Keratinocyte (primary cell): ENCODE data around the gene CFAP46. TPM values are rescaled to one million over a fixed set of nuclear protein-coding genes. Genes with fewer than 3 reads are reported as not detected.

Source experiments
- DNase-seq: peaks from one replicate; pipeline ENCODE4 v3.0.0-alpha.2; 2011; ENCODE audit warnings: low read depth, missing footprints, low spot score
- FAIRE-seq: peaks from 2 replicates; lab custom pipeline; 2011; peaks lifted over from hg19 to GRCh38; lab: Jason Lieb, UNC
- H2AFZ ChIP-seq: 2 replicates; pipeline ENCODE4 v1.6.0; 2012; ENCODE audit warnings: low read length, control low read depth, inconsistent platforms; ENCODE audit not compliant: control insufficient read depth
- H3K27ac ChIP-seq: 2 replicates; pipeline ENCODE4 v1.5.1; 2011; ENCODE audit warnings: low read length; ENCODE audit not compliant: control insufficient read depth, insufficient read depth
- H3K27me3 ChIP-seq: 3 replicates; pipeline ENCODE4 v1.6.0; 2011; ENCODE audit warnings: low read length; ENCODE audit not compliant: control insufficient read depth, insufficient read depth; ENCODE audit errors: extremely low read depth
- H3K36me3 ChIP-seq, 2 experiments: 2 replicates in 1 of 2; 3 replicates in 1 of 2; pipeline ENCODE4 v1.5.1; 2011; ENCODE audit warnings: low read length in 2 of 2, mild to moderate bottlenecking in 1 of 2; ENCODE audit not compliant: control insufficient read depth in 2 of 2, insufficient read depth in 2 of 2; ENCODE audit errors: extremely low read depth in 1 of 2
- H3K4me1 ChIP-seq: 3 replicates; pipeline ENCODE4 v1.5.1; 2011; ENCODE audit warnings: low read length; ENCODE audit not compliant: control insufficient read depth, insufficient read depth; ENCODE audit errors: extremely low read depth
- H3K4me2 ChIP-seq: 3 replicates; pipeline ENCODE4 v1.6.0; 2011; ENCODE audit warnings: low read depth, low read length; ENCODE audit not compliant: control insufficient read depth, insufficient read depth; ENCODE audit errors: extremely low read depth
- H3K4me3 ChIP-seq, 3 experiments: fragments of 200-600 bp in 1 of 3; sonication (generic) in 1 of 3; 2 replicates in 2 of 3; 3 replicates in 1 of 3; pipeline ENCODE4 v1.5.1; 2011 to 2016; ENCODE audit warnings: low read length in 3 of 3, mild to moderate bottlenecking in 3 of 3, control low read depth in 2 of 3, inconsistent platforms in 1 of 3, low read depth in 1 of 3, mixed read lengths in 1 of 3, mixed run types in 1 of 3, moderate library complexity in 1 of 3; ENCODE audit not compliant: control insufficient read depth in 2 of 3, insufficient read depth in 2 of 3; ENCODE audit errors: extremely low read depth in 1 of 3
- H3K79me2 ChIP-seq: 2 replicates; pipeline ENCODE4 v1.6.0; 2012; ENCODE audit warnings: low read length; ENCODE audit not compliant: control insufficient read depth, insufficient read depth
- H3K9ac ChIP-seq: 3 replicates; pipeline ENCODE4 v1.6.0; 2011; ENCODE audit warnings: low read length; ENCODE audit not compliant: control insufficient read depth, insufficient read depth; ENCODE audit errors: extremely low read depth
- H3K9me1 ChIP-seq: 3 replicates; pipeline ENCODE4 v1.6.0; 2011; ENCODE audit warnings: low read length; ENCODE audit not compliant: control insufficient read depth, insufficient read depth; ENCODE audit errors: extremely low read depth
- H3K9me3 ChIP-seq: 2 replicates; pipeline ENCODE4 v1.5.1; 2012; ENCODE audit warnings: low read depth, low read length; ENCODE audit not compliant: control insufficient read depth
- H4K20me1 ChIP-seq: 3 replicates; pipeline ENCODE4 v1.6.0; 2011; ENCODE audit warnings: low read length; ENCODE audit not compliant: control insufficient read depth, insufficient read depth; ENCODE audit errors: extremely low read depth
- EZH2 ChIP-seq: IDR thresholded peaks from one replicate; pipeline ENCODE4 v1.6.1; 2012; ENCODE audit warnings: inconsistent platforms, mild to moderate bottlenecking, low read length, moderate library complexity
- dilution Hi-C: fragments of 300-500 bp; cut with MboI; formaldehyde crosslinking; loops from one replicate; pipeline ENCODE4 v1.7.0; 2020; ENCODE audit warnings: low sequenced_read_pairs; ENCODE audit not compliant: extremely low pct_ligation_motif_present
- polyA plus RNA-seq, 5 experiments: library from polyadenylated mRNA; depleted of rRNA in 3 of 5; stranded (reverse) in 3 of 5; stranded (forward) in 1 of 5; unstranded in 1 of 5; fragments of >200 nt; gene quantifications; 1 replicate in 1 of 5; 2 replicates in 3 of 5; 3 replicates in 1 of 5; pipeline versions ENCODE4 v1.2.1 to v1.2.3, GENCODE V29; 2011 to 2012; ENCODE audit warnings: missing spikeins in 2 of 5, low read depth in 1 of 5, low replicate concordance in 1 of 5
- TF ChIP-seq, protein P1 (sequence below), 3 experiments: IDR thresholded peaks in 1 of 3; conservative IDR thresholded peaks in 1 of 3; optimal IDR thresholded peaks in 1 of 3; 2 replicates in 2 of 3; 3 replicates in 1 of 3; pipeline versions ENCODE3 to v1.5.1; 2011; ENCODE audit warnings: low read length in 3 of 3, mild to moderate bottlenecking in 3 of 3, moderate library complexity in 2 of 3, control low read depth in 1 of 3, inconsistent platforms in 1 of 3; ENCODE audit not compliant: insufficient read depth in 2 of 3; ENCODE audit errors: extremely low read depth in 1 of 3

The CFAP46 gene
- polyA plus RNA-seq, 1 donor (not counting 4 experiments of a cell fraction or from before 2014, with no cell fraction given), result 1.00 TPM

DNA sequence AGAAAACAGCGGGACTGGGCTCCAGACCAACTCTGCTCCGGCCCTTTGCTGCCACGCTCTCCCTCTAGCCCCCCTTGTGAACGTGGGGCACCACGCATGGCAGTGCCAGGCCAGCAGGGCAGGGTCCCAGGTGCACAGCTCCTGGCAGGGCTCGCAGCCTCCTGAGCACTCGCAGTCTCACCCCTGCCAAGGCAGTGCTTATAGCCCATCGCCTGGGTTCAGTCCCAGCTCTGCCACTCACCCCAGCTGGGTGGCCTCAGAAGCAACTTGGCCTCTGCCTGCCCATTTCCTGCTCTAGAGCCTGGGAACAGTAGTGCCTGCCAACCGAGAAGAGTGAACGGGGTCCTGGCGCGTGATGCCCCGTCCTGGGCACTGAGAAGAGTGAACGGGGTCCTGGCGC lies 36.3 kb downstream of the CFAP46 start:
- H3K4me3 ChIP-seq, result no peak overlapping the region
- dilution Hi-C loops, result no loop called here
- H3K36me3 ChIP-seq, result no peaks in the 10 kb centered on the region
- H4K20me1 ChIP-seq, result no peaks in the 10 kb centered on the region
- FAIRE-seq (no peak), DNase-seq (no peak)
- no peak overlapping the region for H3K27ac ChIP-seq
- no peak overlapping the region for H3K4me2 ChIP-seq
- no peak overlapping the region for H3K9ac ChIP-seq
- no peak overlapping the region for H2AFZ ChIP-seq
- peaks cover 3% of the 10 kb centered on the region for H3K9me3 ChIP-seq
- H3K4me1 ChIP-seq, result peaks cover 27% of the 10 kb centered on the region
- no peaks in the 10 kb centered on the region for H3K27me3 ChIP-seq
- no peaks in the 10 kb centered on the region for H3K9me1 ChIP-seq
- TF ChIP-seq EZH2, result no peak
- TF ChIP-seq, protein P1, sequence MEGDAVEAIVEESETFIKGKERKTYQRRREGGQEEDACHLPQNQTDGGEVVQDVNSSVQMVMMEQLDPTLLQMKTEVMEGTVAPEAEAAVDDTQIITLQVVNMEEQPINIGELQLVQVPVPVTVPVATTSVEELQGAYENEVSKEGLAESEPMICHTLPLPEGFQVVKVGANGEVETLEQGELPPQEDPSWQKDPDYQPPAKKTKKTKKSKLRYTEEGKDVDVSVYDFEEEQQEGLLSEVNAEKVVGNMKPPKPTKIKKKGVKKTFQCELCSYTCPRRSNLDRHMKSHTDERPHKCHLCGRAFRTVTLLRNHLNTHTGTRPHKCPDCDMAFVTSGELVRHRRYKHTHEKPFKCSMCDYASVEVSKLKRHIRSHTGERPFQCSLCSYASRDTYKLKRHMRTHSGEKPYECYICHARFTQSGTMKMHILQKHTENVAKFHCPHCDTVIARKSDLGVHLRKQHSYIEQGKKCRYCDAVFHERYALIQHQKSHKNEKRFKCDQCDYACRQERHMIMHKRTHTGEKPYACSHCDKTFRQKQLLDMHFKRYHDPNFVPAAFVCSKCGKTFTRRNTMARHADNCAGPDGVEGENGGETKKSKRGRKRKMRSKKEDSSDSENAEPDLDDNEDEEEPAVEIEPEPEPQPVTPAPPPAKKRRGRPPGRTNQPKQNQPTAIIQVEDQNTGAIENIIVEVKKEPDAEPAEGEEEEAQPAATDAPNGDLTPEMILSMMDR (optimal IDR thresholded peaks at IDR 0.05 in 1 of 3, IDR thresholded peaks at IDR 0.05 in 1 of 3, conservative IDR thresholded peaks at IDR 0.05 in 1 of 3; ENCODE audit: extremely low read depth in 1 of 3, insufficient read depth in 2 of 3, low read length in 3 of 3), result no peak
- no peaks in the 10 kb centered on the region for H3K79me2 ChIP-seq

DNA sequence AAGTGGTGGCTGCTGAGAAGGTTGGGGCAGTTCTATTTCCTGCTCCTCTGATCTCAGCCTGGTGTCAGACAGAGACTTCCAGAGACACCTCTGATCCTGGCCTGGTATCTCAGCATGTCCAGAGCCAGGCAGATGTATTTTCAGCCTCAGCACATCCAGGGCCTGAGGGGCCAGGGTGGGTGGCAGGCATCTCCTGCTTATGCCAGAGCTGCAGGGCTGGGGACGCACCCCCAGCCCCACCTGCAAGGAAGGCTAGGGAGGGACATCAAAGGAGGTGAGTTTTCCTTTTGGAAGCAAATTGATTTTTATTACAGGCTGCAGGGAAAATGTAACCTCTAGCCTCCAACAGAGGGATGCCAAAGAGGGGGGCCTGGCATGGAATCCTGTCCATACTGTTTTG lies 36.7 kb downstream of the CFAP46 start:
- Histone ChIP-seq H3K4me3 (no peak overlapping the region), H3K9me1 (no peaks in the 10 kb centered on the region), H3K36me3 (no peaks in the 10 kb centered on the region), H3K9me3 (peaks cover 5% of the 10 kb centered on the region), H3K79me2 (no peaks in the 10 kb centered on the region), H3K9ac (no peak overlapping the region), H3K27me3 (no peaks in the 10 kb centered on the region), H3K4me1 (peaks cover 27% of the 10 kb centered on the region), H4K20me1 (no peaks in the 10 kb centered on the region), H2AFZ (no peak overlapping the region), H3K4me2 (no peak overlapping the region), H3K27ac (no peak overlapping the region)
- TF ChIP-seq, protein P1 (optimal IDR thresholded peaks at IDR 0.05 in 1 of 3, IDR thresholded peaks at IDR 0.05 in 1 of 3, conservative IDR thresholded peaks at IDR 0.05 in 1 of 3; ENCODE audit: extremely low read depth in 1 of 3, insufficient read depth in 2 of 3, low read length in 3 of 3), result no peak
- TF ChIP-seq EZH2, result no peak
- no peak for FAIRE-seq
- dilution Hi-C loops, result no loop called here
- no peak for DNase-seq
